Epithelial cell of proximal tubule (primary cell): ENCODE results near the gene ZBTB40. TPM values are rescaled to one million over a fixed set of nuclear protein-coding genes. Genes with fewer than 3 reads are reported as not detected.

ENCODE experiments used
- DNase-seq: peaks from one replicate; pipeline ENCODE4 v3.0.0-alpha.2; 2011; ENCODE audit warnings: low read depth
- H3K4me3 ChIP-seq: 2 replicates; pipeline ENCODE4 v1.5.1; 2011; ENCODE audit warnings: low read depth, mild to moderate bottlenecking, low read length
- CTCF ChIP-seq: conservative IDR thresholded peaks from 2 replicates; pipeline ENCODE4 v1.5.1; 2012; ENCODE audit warnings: low read depth, mild to moderate bottlenecking, low read length
- total RNA-seq: library from RNA; depleted of rRNA; stranded (reverse); fragments of >200 nt; gene quantifications from 2 replicates; pipeline ENCODE4 v1.2.3, GENCODE V29; 2015

Gene ZBTB40
- total RNA-seq = 6.9 and 9.8 TPM in 2 replicates

DNA sequence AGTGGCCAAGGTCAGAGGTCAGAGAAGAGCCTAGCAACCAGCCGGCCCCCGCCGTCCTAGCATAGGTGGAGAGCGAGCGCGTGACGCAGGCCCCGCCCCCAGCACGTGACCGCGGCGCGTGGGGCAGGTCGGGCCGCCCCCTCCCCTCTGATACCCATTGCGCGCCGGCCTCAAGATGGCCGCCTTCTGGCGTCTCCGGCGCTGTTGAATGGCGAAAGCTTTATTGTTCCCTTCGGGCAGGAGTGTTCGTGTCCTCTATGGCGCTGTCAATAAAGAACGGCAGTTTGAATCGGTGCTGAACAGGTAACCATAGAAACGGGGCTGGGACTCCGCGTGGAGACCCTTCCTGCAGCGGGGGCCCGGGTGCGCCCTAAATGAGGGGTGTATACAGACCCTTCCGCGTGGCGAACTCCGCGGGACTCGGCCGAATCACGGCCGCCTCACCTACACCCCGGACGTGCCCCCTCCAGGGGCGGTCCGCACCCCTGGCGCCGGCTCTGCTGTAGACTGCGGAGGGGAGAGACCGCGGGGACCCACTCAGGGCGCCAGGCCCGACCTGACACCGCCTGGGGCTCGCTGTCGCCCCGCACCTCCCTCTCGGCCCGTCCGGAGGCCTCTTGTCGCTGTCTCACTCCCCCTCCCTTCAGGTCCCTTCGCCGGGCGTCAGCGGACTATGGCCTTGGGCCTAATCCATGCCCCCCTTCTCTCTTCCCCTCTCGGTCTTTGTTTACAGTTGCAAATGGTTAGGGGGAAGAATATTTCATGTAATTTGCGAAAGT is at the start of gene ZBTB40:
ZBTB40 (plus strand) TSS at position 150 of the 779 bp plus-strand sequence. CDS start 38,098 bp downstream, outside the sequence.
- no peak for TF ChIP-seq CTCF
- H3K4me3 ChIP-seq = peak within 1 kb of the TSS; percentile 99
- DNase-seq = peak; percentile 81

GRCh38 chr1:22402356-22403053 is 49.1 kb upstream of the ZBTB40 start:
- TF ChIP-seq CTCF = no peak
- no peak for DNase-seq
- no peak overlapping the region for H3K4me3 ChIP-seq

DNA sequence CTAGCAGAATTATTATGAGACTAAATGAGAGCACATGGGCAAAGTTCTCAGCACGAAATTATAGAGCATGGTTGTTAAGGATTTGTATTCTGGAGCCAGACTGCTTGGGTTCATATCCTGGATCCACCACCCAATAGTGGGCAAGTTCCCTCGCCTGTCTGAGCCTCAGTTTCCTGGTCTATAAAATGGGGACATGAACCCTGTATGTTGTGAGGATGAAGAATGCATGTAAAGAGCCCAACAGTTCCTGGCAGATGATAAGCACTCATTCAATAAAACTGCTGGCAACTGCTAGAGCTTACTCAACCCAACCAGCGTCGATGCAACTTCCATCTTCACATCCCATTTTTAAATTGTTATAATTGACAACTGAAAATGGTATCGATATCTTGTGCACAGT is 47.2 kb upstream of the ZBTB40 start:
- TF ChIP-seq CTCF = no peak
- no peak overlapping the region for H3K4me3 ChIP-seq
- no peak for DNase-seq

DNA sequence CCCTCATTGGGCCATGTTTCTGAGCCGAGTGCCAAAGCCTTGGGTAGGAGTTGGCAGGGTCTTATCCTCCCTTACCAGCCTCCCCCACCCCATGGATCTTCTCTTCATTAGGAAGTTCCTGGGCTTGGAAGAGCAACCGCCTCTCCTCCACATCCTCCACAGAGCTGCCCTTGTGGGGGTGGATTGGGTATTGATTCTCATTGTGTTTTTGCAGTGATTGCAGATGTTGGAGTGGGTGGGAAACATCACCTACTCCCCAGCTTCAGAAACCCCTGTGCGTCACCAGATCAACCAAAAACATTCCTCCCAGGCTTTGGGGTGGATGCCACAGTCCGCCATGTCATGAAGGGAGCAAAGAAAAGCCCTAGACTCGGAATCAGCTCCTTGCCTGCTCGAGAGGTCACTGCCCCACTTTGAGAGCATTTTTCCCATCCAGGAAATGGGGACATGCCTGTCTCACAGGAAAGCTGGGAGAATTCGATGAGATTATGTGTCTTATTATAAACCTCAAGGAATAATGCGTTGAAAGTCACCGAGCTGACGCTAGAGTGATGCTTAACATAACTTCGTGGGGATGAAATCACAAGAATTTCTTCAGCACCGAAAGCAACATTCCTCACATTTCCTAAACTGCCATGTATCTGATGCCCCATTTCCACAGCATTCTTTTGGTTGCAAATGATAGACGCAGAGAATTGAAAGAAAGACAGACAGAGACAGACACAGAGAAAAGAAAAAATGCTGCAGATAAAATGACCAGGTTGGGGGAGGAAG is 44.7 kb upstream of the ZBTB40 start:
- H3K4me3 ChIP-seq = no peak overlapping the region
- DNase-seq = no peak
- no peak for TF ChIP-seq CTCF

DNA sequence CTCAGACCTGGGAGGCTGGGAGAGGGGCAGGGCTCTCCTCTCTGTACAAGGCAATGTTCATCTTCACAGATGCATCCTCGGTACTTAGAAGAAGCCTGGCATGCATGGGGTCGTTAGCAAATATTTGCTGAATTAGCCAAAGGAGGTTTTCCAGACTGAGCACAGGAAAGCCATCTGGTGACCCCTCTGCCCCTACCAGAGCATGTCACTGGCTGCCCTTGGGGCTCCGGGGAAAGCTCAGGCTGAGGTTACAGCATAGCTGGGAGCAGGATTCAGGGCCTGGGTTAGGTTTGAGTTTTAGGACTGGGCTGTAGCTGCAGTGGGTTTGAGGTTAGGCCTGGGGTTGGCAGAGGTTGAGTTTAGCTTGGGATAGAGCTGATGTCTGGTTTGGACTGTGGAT is 43.4 kb upstream of the ZBTB40 start:
- no peak for TF ChIP-seq CTCF
- H3K4me3 ChIP-seq = no peak overlapping the region
- no peak for DNase-seq

- no peak overlapping the region for H3K4me3 ChIP-seq
- TF ChIP-seq CTCF = no peak
- DNase-seq = no peak
These were observed 41.2 kb upstream of the ZBTB40 start for GRCh38 chr1:22410401-22410800.
